ENCODE measurements around the gene FAM43A. TPM values are rescaled to one million over a fixed set of nuclear protein-coding genes. Genes with fewer than 3 reads are reported as not detected.

Gene FAM43A
- total and polyA plus RNA-seq, 2 of the 8 experiments (the other 6 are each of a cell fraction or from before 2014, with no cell fraction given) = 2.3 to 2.6 TPM

DNA sequence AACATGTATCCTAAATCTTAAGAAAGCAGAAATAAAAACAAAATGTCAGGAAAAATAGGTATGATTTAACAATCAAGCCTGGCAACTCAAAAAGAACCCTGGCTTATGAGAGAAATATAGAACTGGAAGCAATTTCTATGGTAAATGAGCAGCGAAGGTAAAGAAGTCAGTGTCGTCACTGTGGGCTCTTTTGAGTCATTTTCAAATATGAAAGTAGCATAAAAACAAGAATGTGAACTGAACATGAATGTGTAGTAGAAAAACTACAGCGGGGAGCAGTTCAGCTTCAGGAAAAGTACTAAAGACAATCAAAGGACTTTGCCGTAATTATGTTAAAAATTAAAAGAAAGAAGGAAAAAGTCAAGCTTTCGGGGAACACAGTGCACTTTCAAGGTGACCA is 31.2 kb upstream of the FAM43A start (continued):
- no peak for TF ChIP-seq CHD7 (IDR thresholded peaks at IDR 0.05; ENCODE audit: insufficient replicate concordance, low read length)
- TF ChIP-seq NANOG (IDR thresholded peaks at IDR 0.05; ENCODE audit: insufficient read depth, low read depth, low read length, poor library complexity, severe bottlenecking) = no peak
- no peak for TF ChIP-seq CHD1 (IDR thresholded peaks at IDR 0.05; ENCODE audit: low read depth, low read length)
- TF ChIP-seq TEAD4 (IDR thresholded peaks at IDR 0.05; ENCODE audit: low read depth, low read length) = no peak
- TF ChIP-seq RBBP5 (IDR thresholded peaks at IDR 0.05; ENCODE audit: borderline replicate concordance, low read depth, low read length) = no peak
- TF ChIP-seq EP300 (IDR thresholded peaks at IDR 0.05; ENCODE audit: borderline replicate concordance in 1 of 2, low read depth in 2 of 2, low read length in 2 of 2) = no peak
- TF ChIP-seq TCF12 (IDR thresholded peaks at IDR 0.05; ENCODE audit: low read depth, low read length) = no peak
- no peak for TF ChIP-seq TAF1 (IDR thresholded peaks at IDR 0.05; ENCODE audit: low read depth, low read length)
- TF ChIP-seq SIN3A (conservative IDR thresholded peaks at IDR 0.05 in 1 of 2, IDR thresholded peaks at IDR 0.05 in 1 of 2; ENCODE audit: low read depth in 1 of 2, low read length in 2 of 2) = no peak
- TF ChIP-seq BCL11A (IDR thresholded peaks at IDR 0.05; ENCODE audit: low read depth in 2 of 2, low read length in 2 of 2) = no peak
- no peak for TF ChIP-seq JUND (IDR thresholded peaks at IDR 0.05; ENCODE audit: low read length)
- no peak for TF ChIP-seq CBX8 (IDR thresholded peaks at IDR 0.05; ENCODE audit: borderline replicate concordance, low read depth, low read length)
